H9 (cell line): ENCODE measurements around the gene CGGBP1. TPM values are rescaled to one million over a fixed set of nuclear protein-coding genes. Genes with fewer than 3 reads are reported as not detected.

Experiments used
- DNase-seq: peaks from one replicate; pipeline ENCODE4 v3.0.0-alpha.2; 2017
- H2AFZ ChIP-seq: one replicate; pipeline ENCODE4 v1.6.1; 2013; ENCODE audit warnings: mild to moderate bottlenecking, low read length, control low read depth, moderate library complexity
- H2AK5ac ChIP-seq: 2 replicates; pipeline ENCODE4 v1.6.1; 2013; ENCODE audit warnings: low read length, control low read depth, mixed read lengths; ENCODE audit not compliant: insufficient read length
- H2BK120ac ChIP-seq: one replicate; pipeline ENCODE4 v1.6.1; 2013; ENCODE audit warnings: low read depth, mild to moderate bottlenecking, low read length, control low read depth, inconsistent platforms; ENCODE audit not compliant: poor library complexity, severe bottlenecking
- H2BK12ac ChIP-seq: 2 replicates; pipeline ENCODE4 v1.6.1; 2013; ENCODE audit warnings: low read length, control low read depth, mixed read lengths, low read depth; ENCODE audit not compliant: insufficient read length
- H2BK15ac ChIP-seq: 2 replicates; pipeline ENCODE4 v1.6.1; 2013; ENCODE audit warnings: low read depth, low read length, control low read depth
- H2BK20ac ChIP-seq: one replicate; pipeline ENCODE4 v1.6.1; 2013; ENCODE audit warnings: low read depth, mild to moderate bottlenecking, low read length, control low read depth, inconsistent platforms; ENCODE audit not compliant: poor library complexity, severe bottlenecking
- H2BK5ac ChIP-seq: 2 replicates; pipeline ENCODE4 v1.6.1; 2013; ENCODE audit warnings: low read length, control low read depth, mixed read lengths; ENCODE audit not compliant: insufficient read length
- H3K14ac ChIP-seq: 2 replicates; pipeline ENCODE4 v1.6.1; 2013; ENCODE audit warnings: low read length, control low read depth; ENCODE audit not compliant: insufficient read depth
- H3K18ac ChIP-seq: 2 replicates; pipeline ENCODE4 v1.6.1; 2013; ENCODE audit warnings: low read depth, mild to moderate bottlenecking, mixed read lengths, low read length, control low read depth; ENCODE audit not compliant: insufficient read length
- H3K23ac ChIP-seq: 2 replicates; pipeline ENCODE4 v1.6.1; 2013; ENCODE audit warnings: low read length, control low read depth, mixed read lengths, low read depth; ENCODE audit not compliant: insufficient read length
- H3K23me2 ChIP-seq: 2 replicates; pipeline ENCODE4 v1.6.1; 2013; ENCODE audit warnings: low read depth, mild to moderate bottlenecking, mixed read lengths, low read length, control low read depth; ENCODE audit not compliant: insufficient read length, poor library complexity, severe bottlenecking
- H3K27ac ChIP-seq: 2 replicates; pipeline ENCODE4 v1.5.1; 2013; ENCODE audit warnings: low read length, control low read depth, mixed read lengths, low read depth; ENCODE audit not compliant: insufficient read length
- H3K27me3 ChIP-seq: 2 replicates; pipeline ENCODE4 v1.6.1; 2013; ENCODE audit warnings: low read length, control low read depth, inconsistent platforms; ENCODE audit not compliant: insufficient read depth
- H3K4ac ChIP-seq: 2 replicates; pipeline ENCODE4 v1.6.1; 2013; ENCODE audit warnings: low read depth, mild to moderate bottlenecking, control low read depth, inconsistent platforms, low read length, moderate library complexity
- H3K4me1 ChIP-seq: 2 replicates; pipeline ENCODE4 v1.6.1; 2013; ENCODE audit warnings: low read length, control low read depth, inconsistent platforms; ENCODE audit not compliant: insufficient read depth
- H3K4me2 ChIP-seq: 2 replicates; pipeline ENCODE4 v1.6.1; 2013; ENCODE audit warnings: low read length, control low read depth, mixed read lengths; ENCODE audit not compliant: insufficient read length, insufficient read depth
- H3K56ac ChIP-seq: 2 replicates; pipeline ENCODE4 v1.6.1; 2013; ENCODE audit warnings: low read depth, mild to moderate bottlenecking, mixed read lengths, low read length, control low read depth; ENCODE audit not compliant: insufficient read length
- H3K79me1 ChIP-seq: 2 replicates; pipeline ENCODE4 v1.6.1; 2013; ENCODE audit warnings: low read depth, mild to moderate bottlenecking, moderate library complexity, low read length, control low read depth, inconsistent platforms; ENCODE audit not compliant: insufficient read depth, poor library complexity, severe bottlenecking
- H3K79me2 ChIP-seq: 2 replicates; pipeline ENCODE4 v1.6.1; 2013; ENCODE audit warnings: low read length, control low read depth, inconsistent platforms; ENCODE audit not compliant: insufficient read depth
- H3K9ac ChIP-seq: 2 replicates; pipeline ENCODE4 v1.6.1; 2013; ENCODE audit warnings: low read length, control low read depth, mixed read lengths; ENCODE audit not compliant: insufficient read length; ENCODE audit errors: extremely low read depth
- H3K9me3 ChIP-seq: one replicate; pipeline ENCODE4 v1.6.1; 2013; ENCODE audit warnings: low read depth, low read length, inconsistent platforms; ENCODE audit not compliant: control insufficient read depth
- H3T11ph ChIP-seq: one replicate; pipeline ENCODE4 v1.6.1; 2013; ENCODE audit warnings: mild to moderate bottlenecking, low read length, control low read depth, inconsistent platforms
- H4K20me1 ChIP-seq: one replicate; pipeline ENCODE4 v1.6.1; 2013; ENCODE audit not compliant: control insufficient read depth, insufficient read length, insufficient read depth
- H4K5ac ChIP-seq: 2 replicates; pipeline ENCODE4 v1.6.1; 2013; ENCODE audit warnings: low read depth, mild to moderate bottlenecking, mixed read lengths, low read length, control low read depth; ENCODE audit not compliant: insufficient read length
- H4K8ac ChIP-seq: replicated peaks from 2 replicates; pipeline ENCODE4 v1.6.1; 2013; ENCODE audit warnings: low read length, control low read depth, mixed read lengths, low read depth; ENCODE audit not compliant: insufficient read length
- H4K91ac ChIP-seq: 2 replicates; pipeline ENCODE4 v1.6.1; 2013; ENCODE audit warnings: low read depth, mild to moderate bottlenecking, moderate library complexity, mixed read lengths, low read length, control low read depth; ENCODE audit not compliant: insufficient read length
- H3K27ac Mint-ChIP-seq, 3 experiments: 2 replicates in 2 of 3; 3 replicates in 1 of 3; pipeline ENCODE4 v1.8.0; 2020 to 2021; ENCODE audit warnings: mixed read lengths in 3 of 3, mild to moderate bottlenecking in 1 of 3, moderate library complexity in 1 of 3
- H3K27me3 Mint-ChIP-seq: 2 replicates; pipeline ENCODE4 v1.8.0; 2021; ENCODE audit warnings: low read depth, mild to moderate bottlenecking, moderate library complexity, mixed read lengths
- H3K36me3 Mint-ChIP-seq, 3 experiments: 2 replicates in 2 of 3; 3 replicates in 1 of 3; pipeline ENCODE4 v1.8.0; 2020 to 2021; ENCODE audit warnings: low read depth in 3 of 3, mixed read lengths in 3 of 3; ENCODE audit not compliant: insufficient read depth in 1 of 3
- H3K4me1 Mint-ChIP-seq, 2 experiments: 2 replicates each; pipeline ENCODE4 v1.8.0; 2020; ENCODE audit warnings: mixed read lengths in 2 of 2
- H3K4me3 Mint-ChIP-seq, 2 experiments: 2 replicates in 1 of 2; 3 replicates in 1 of 2; pipeline ENCODE4 v1.8.0; 2020 to 2021; ENCODE audit warnings: mild to moderate bottlenecking in 2 of 2, mixed read lengths in 2 of 2, moderate library complexity in 1 of 2
- H3K9me3 Mint-ChIP-seq, 2 experiments: 2 replicates in 1 of 2; 3 replicates in 1 of 2; pipeline ENCODE4 v1.8.0; 2020; ENCODE audit warnings: mild to moderate bottlenecking in 2 of 2, mixed read lengths in 2 of 2, moderate library complexity in 1 of 2
- CTCF ChIP-seq: fragments of 200-600 bp; sonication (generic); conservative IDR thresholded peaks from 3 replicates; pipeline ENCODE4 v1.8.0; 2021; ENCODE audit warnings: antibody characterized with exemption, mild to moderate bottlenecking
- WGBS: extraction: QIAGEN DNeasy Blood & Tissue Kit; methylation state at CpG from one replicate; pipeline ENCODE4 v1.1.7; 2013; ENCODE audit warnings: missing lambda C conversion rate, low lambda C conversion rate, mixed read lengths; ENCODE audit not compliant: insufficient read length; ENCODE audit errors: extremely low coverage; 5-methylcytosine and 5-hydroxymethylcytosine counted together
- total RNA-seq: library from RNA; stranded (reverse); gene quantifications from 2 replicates; pipeline ENCODE4 v1.2.1, GENCODE V29; 2021

CGGBP1 gene
- total RNA-seq, 1 experiment from 2014 or later, result 75.0 TPM

GRCh38 chr3:88032245-88032644 is 26.6 kb downstream of the CGGBP1 start:
- H3K9me3 ChIP-seq, result no peaks in the 10 kb centered on the region
- WGBS, result no CpG with 5 or more reads among the region's 2 CpGs
- H4K5ac ChIP-seq, result no peak overlapping the region
- no peak for DNase-seq
- H3K56ac ChIP-seq, result no peak overlapping the region
- H3K4ac ChIP-seq, result no peak overlapping the region
- no peak overlapping the region for H3K27ac Mint-ChIP-seq
- no peak overlapping the region for H3K27ac ChIP-seq
- H2AFZ ChIP-seq, result no peak overlapping the region
- H2BK12ac ChIP-seq, result no peak overlapping the region
- H3T11ph ChIP-seq, result no peak overlapping the region
- H2BK15ac ChIP-seq, result no peak overlapping the region
- no peak overlapping the region for H2BK5ac ChIP-seq
- H3K14ac ChIP-seq, result no peak overlapping the region
- H3K9ac ChIP-seq, result no peak overlapping the region
- H3K23ac ChIP-seq, result no peak overlapping the region
- no peaks in the 10 kb centered on the region for H3K23me2 ChIP-seq
- H2AK5ac ChIP-seq, result no peak overlapping the region
- H3K27me3 Mint-ChIP-seq, result no peaks in the 10 kb centered on the region; the same call in 1 of the 2 replicates
- TF ChIP-seq CTCF, result no peak
- H2BK20ac ChIP-seq, result no peak overlapping the region
- H4K8ac ChIP-seq, result no peak overlapping the region
- no peaks in the 10 kb centered on the region for H3K4me1 ChIP-seq
- no peaks in the 10 kb centered on the region for H3K79me1 ChIP-seq
- H3K79me2 ChIP-seq, result no peaks in the 10 kb centered on the region
- H4K20me1 ChIP-seq, result no peaks in the 10 kb centered on the region
- peaks cover 5 to 6% of the 10 kb centered on the region in 2 experiments; a peak in 3 of 5 replicates for H3K9me3 Mint-ChIP-seq
- H2BK120ac ChIP-seq, result no peak overlapping the region
- H3K4me1 Mint-ChIP-seq, result peaks cover 0 to 3% of the 10 kb centered on the region in 2 experiments; a peak in 1 of 4 replicates
- no peak overlapping the region for H3K18ac ChIP-seq
- H3K36me3 Mint-ChIP-seq, result no peaks in the 10 kb centered on the region
- H4K91ac ChIP-seq, result no peak overlapping the region
- H3K4me2 ChIP-seq, result no peak overlapping the region
- no peaks in the 10 kb centered on the region for H3K27me3 ChIP-seq
- H3K4me3 Mint-ChIP-seq, result no peak overlapping the region
